Panc1 (cell line): ENCODE measurements around the gene STARD7.

Source experiments
- POLR2AphosphoS5 ChIP-seq: IDR thresholded peaks from 2 replicates; pipeline ENCODE4 v1.6.1; 2012; ENCODE audit warnings: mild to moderate bottlenecking, low read depth, low read length, moderate library complexity
- REST ChIP-seq, 2 experiments: IDR thresholded peaks; 2 replicates each; pipeline ENCODE4 v1.6.1; 2011 to 2012; ENCODE audit warnings: low read depth in 2 of 2, control low read depth in 1 of 2, low read length in 1 of 2, mild to moderate bottlenecking in 1 of 2, moderate library complexity in 1 of 2; ENCODE audit not compliant: insufficient read depth in 1 of 2
- TCF7L2 ChIP-seq: IDR thresholded peaks from 2 replicates; pipeline ENCODE4 v1.6.1; 2011; ENCODE audit warnings: mild to moderate bottlenecking, low read depth, low read length, inconsistent platforms
- TF ChIP-seq, protein P1 (sequence below): fragments of 450-650 bp; IDR thresholded peaks from 2 replicates; pipeline ENCODE4 v1.5.1; 2017; ENCODE audit warnings: mild to moderate bottlenecking

- TF ChIP-seq POLR2AphosphoS5 (no peak), TCF7L2 (no peak), REST (IDR thresholded peaks at IDR 0.05; ENCODE audit: insufficient read depth in 1 of 2, low read depth in 2 of 2, low read length in 1 of 2) (no peak)
- TF ChIP-seq, protein P1, sequence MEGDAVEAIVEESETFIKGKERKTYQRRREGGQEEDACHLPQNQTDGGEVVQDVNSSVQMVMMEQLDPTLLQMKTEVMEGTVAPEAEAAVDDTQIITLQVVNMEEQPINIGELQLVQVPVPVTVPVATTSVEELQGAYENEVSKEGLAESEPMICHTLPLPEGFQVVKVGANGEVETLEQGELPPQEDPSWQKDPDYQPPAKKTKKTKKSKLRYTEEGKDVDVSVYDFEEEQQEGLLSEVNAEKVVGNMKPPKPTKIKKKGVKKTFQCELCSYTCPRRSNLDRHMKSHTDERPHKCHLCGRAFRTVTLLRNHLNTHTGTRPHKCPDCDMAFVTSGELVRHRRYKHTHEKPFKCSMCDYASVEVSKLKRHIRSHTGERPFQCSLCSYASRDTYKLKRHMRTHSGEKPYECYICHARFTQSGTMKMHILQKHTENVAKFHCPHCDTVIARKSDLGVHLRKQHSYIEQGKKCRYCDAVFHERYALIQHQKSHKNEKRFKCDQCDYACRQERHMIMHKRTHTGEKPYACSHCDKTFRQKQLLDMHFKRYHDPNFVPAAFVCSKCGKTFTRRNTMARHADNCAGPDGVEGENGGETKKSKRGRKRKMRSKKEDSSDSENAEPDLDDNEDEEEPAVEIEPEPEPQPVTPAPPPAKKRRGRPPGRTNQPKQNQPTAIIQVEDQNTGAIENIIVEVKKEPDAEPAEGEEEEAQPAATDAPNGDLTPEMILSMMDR: no peak
Observed at GRCh38 chr2:96197546-96198255, 10.9 kb downstream of the STARD7 start.
